Prostate gland (tissue), 2 donors: Measurements from ENCODE around the gene PLCH1. TPM values are rescaled to one million over a fixed set of nuclear protein-coding genes. Genes with fewer than 3 reads are reported as not detected.

Experiments
- DNase-seq: peaks from one replicate; pipeline ENCODE4 v3.0.0-alpha.2; 2019; ENCODE audit warnings: low spot score
- H3K27ac ChIP-seq, 2 donors: fragments of 200-600 bp; sonication (generic); 2 replicates each; pipeline ENCODE4 v1.5.1; 2017 to 2019
- H3K27me3 ChIP-seq: fragments of 200-600 bp; sonication (generic); replicated peaks from 2 replicates; pipeline ENCODE4 v1.5.1; 2019; ENCODE audit not compliant: insufficient read depth
- H3K36me3 ChIP-seq, 2 donors: fragments of 200-600 bp; sonication (generic); 1 replicate in 1 of 2; 2 replicates in 1 of 2; pipeline versions ENCODE4 v1.5.1 to v1.8.1; 2017 to 2019
- H3K4me1 ChIP-seq: fragments of 200-600 bp; sonication (generic); replicated peaks from 2 replicates; pipeline ENCODE4 v1.5.1; 2019
- H3K4me3 ChIP-seq, 2 donors: fragments of 200-600 bp; sonication (generic); 2 replicates each; pipeline ENCODE4 v1.5.1; 2017 to 2019
- H3K9me3 ChIP-seq: fragments of 200-600 bp; sonication (generic); 2 replicates; pipeline ENCODE4 v1.5.1; 2017
- POLR2A ChIP-seq: fragments of 450-650 bp; IDR thresholded peaks from one replicate; pipeline ENCODE4 v1.6.1; 2016; ENCODE audit warnings: antibody characterized with exemption, mild to moderate bottlenecking
- POLR2AphosphoS5 ChIP-seq: sonication (generic); formaldehyde crosslinking; IDR thresholded peaks from one replicate; pipeline ENCODE4 v1.6.1; 2017; ENCODE audit warnings: antibody characterized with exemption
- WGBS: methylation state at CpG from one replicate; pipeline ENCODE4 v1.1.5; 2018; 5-methylcytosine and 5-hydroxymethylcytosine counted together
- intact Hi-C: fragments of 100-400 bp; cut with DNase I; formaldehyde crosslinking; loops from one replicate; pipeline ENCODE4 v1.14.2; 2022
- total RNA-seq, 2 donors: library from RNA; depleted of rRNA; stranded (reverse); fragments of >200 nt; gene quantifications; one replicate each; pipeline ENCODE4 v1.1.0, GENCODE V29; 2016
- TF ChIP-seq, protein P1 (sequence below), 4 experiments: fragments of 200-600 bp in 2 of 4; fragments of 450-650 bp in 2 of 4; sonication (generic) in 2 of 4; IDR thresholded peaks; 1 replicate in 3 of 4; 2 replicates in 1 of 4; pipeline ENCODE4 v1.5.1; 2016 to 2019; ENCODE audit warnings: antibody characterized with exemption in 4 of 4, mild to moderate bottlenecking in 2 of 4, moderate library complexity in 2 of 4

Gene PLCH1
- total RNA-seq, 2 donors from 2014 or later = 0.64 to 12.2 TPM

DNA sequence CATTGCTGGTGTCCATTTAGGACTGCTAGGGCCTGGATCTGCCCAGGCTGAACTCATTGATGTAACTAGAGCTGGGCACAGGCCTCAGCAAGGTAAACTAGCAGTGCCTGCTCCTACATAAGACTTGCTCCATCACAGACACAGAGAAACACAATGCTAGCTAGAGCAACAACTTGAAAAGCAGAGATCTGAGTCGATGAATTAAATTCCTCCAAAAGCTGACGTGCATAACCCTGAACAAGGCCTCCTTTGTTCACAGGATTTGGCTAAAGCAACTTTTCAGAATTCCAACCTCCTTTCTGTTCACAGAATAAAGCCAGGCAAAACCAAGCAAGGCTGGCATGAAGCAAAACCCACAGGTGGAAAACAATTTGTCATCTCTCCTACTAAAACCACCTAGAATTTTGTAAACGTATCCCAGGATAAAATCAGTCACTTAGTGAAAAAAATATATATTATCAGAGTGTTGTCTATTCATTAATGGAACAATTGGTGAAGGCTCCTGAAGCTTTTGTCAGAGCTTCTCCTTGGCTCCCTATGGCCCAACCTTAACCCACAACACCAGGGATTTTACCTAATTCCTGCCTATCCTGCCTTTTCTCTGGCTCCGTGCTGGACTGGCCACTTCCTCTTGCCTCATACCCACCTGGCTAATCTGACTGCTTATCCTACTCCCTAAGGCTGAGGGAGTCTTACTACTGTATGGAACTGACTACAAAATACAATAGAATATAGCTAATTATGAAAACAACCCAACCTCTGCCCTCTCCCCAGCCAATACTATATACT is 39.9 kb downstream of the PLCH1 start:
- Histone ChIP-seq H3K27me3 (no peaks in the 10 kb centered on the region), H3K9me3 (no peaks in the 10 kb centered on the region), H3K27ac (peak overlapping the region in 1 of 2 donors; percentile 37), H3K36me3 (no peaks in the 10 kb centered on the region), H3K4me1 (no peaks in the 10 kb centered on the region), H3K4me3 (no peak overlapping the region)
- TF ChIP-seq POLR2A = no peak
- peak; percentile 4 for TF ChIP-seq POLR2AphosphoS5
- 41% methylated on average over 4 of the region's 4 CpGs for WGBS
- intact Hi-C loops = loop anchor here (10.0 kb wide), 1 partner anchor 1370 kb away; no protein-coding TSS in a partner anchor
- DNase-seq = peak; percentile 19

DNA sequence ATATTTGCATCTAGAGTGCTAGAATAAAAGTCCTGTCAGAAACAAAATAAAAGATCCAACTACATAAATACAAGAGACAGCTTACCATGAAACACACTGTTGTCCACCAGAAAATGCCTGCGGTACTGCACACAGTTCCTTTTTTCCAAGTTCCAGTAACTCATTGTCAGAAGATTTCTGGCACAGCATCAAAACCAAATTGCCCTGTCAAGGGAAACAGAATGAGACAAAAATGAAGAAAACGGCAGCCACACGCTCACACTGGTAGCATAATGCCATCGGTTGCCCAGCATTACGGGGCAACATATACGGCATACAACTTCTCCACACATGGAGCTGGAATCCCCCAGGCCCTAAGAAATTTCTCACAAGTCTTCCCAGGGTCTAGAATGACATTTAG is 40.8 kb downstream of the PLCH1 start:
- Histone ChIP-seq H3K27me3 (no peaks in the 10 kb centered on the region), H3K4me3 (no peak overlapping the region), H3K4me1 (no peaks in the 10 kb centered on the region), H3K9me3 (no peaks in the 10 kb centered on the region), H3K27ac (no peak overlapping the region), H3K36me3 (no peaks in the 10 kb centered on the region)
- no peak for DNase-seq
- 65% methylated on average over 6 of the region's 6 CpGs for WGBS
- TF ChIP-seq POLR2AphosphoS5 (no peak), POLR2A (no peak)
- TF ChIP-seq, protein P1, sequence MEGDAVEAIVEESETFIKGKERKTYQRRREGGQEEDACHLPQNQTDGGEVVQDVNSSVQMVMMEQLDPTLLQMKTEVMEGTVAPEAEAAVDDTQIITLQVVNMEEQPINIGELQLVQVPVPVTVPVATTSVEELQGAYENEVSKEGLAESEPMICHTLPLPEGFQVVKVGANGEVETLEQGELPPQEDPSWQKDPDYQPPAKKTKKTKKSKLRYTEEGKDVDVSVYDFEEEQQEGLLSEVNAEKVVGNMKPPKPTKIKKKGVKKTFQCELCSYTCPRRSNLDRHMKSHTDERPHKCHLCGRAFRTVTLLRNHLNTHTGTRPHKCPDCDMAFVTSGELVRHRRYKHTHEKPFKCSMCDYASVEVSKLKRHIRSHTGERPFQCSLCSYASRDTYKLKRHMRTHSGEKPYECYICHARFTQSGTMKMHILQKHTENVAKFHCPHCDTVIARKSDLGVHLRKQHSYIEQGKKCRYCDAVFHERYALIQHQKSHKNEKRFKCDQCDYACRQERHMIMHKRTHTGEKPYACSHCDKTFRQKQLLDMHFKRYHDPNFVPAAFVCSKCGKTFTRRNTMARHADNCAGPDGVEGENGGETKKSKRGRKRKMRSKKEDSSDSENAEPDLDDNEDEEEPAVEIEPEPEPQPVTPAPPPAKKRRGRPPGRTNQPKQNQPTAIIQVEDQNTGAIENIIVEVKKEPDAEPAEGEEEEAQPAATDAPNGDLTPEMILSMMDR (IDR thresholded peaks at IDR 0.05) = no peak
- intact Hi-C loops = loop anchor here (10.0 kb wide), 1 partner anchor 1369 kb away; no protein-coding TSS in a partner anchor

DNA sequence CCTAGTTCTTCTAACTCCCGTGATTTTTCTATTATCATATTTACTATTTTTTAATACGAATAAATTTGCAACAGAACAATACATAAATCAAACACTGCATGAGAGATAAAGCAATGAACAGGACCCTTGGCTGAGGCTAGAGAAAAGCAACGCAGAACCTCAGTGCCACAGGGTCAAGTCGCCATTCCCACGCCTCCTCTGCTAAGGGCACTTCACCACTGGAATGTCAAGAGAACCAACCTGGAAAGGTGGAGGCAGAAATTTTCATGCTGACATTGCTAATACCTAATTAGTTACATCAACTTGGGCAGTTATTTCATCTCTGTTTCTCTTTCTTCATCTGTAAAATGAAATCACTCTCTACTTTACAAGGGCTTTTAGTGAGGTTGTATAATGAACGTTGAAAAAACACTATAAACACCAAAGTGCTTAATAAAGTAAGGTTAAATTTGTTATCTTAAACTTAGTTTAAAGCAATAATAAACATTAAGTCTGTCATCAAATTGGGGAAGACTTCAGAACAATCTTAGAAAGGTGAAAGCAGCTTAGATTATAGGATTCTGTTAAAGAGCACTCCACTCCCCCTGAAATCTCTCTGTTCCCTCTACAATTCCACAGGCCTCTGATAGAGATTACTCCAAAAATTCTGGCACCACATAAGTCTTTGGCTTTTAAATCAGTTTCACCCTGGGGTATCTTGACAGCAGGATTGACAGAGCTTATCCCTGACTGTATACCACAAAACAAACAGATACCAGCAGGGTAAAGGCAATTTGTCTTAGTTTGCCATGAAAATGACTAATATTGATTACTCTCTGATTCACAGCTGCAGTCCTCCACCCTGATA is 41.9 kb downstream of the PLCH1 start:
- Histone ChIP-seq H3K9me3 (no peaks in the 10 kb centered on the region), H3K27ac (no peak overlapping the region), H3K27me3 (no peaks in the 10 kb centered on the region), H3K4me3 (no peak overlapping the region), H3K36me3 (no peaks in the 10 kb centered on the region), H3K4me1 (no peaks in the 10 kb centered on the region)
- WGBS = 57% methylated on average over 6 of the region's 6 CpGs
- TF ChIP-seq POLR2A = no peak
- no peak for TF ChIP-seq POLR2AphosphoS5
- TF ChIP-seq, protein P1 (IDR thresholded peaks at IDR 0.05) = no peak
- intact Hi-C loops = loop anchor here (2.0 to 10.0 kb wide), 2 partner anchors 350 to 1368 kb away; no protein-coding TSS in a partner anchor
- DNase-seq = no peak

DNA sequence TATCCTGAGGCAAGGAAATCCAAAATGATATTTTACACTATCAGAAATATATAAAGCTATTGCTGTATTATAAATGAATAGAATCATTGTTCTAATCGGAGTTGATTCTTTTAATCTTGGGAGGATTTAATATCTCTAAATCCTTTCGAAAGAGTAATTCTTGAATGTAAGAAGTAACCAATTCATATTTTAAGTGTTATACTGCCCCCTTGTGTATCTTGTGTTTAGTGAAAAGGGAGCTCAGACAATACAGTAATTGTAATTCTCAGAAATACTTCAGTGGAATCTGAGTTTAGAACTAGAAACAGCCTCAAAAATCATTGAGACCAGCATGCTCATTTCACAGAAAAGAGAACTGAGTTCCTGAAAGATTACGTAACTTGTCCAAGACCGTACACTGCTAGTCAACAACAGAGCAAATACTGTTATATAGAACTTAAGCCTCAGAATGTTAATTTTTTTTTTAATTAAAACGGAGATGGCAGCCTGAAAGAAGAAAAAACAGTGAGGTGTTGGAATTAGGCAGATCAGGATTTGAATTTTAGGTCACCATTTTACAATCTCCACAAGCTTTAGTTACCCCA is 42.9 kb downstream of the PLCH1 start:
- TF ChIP-seq, protein P1 (IDR thresholded peaks at IDR 0.05) = peak in 3 of 4 experiments; percentile 77 to 81 (median 79)
- no peak for TF ChIP-seq POLR2A
- DNase-seq = peak; percentile 8
- H3K9me3 ChIP-seq = no peaks in the 10 kb centered on the region
- intact Hi-C loops = loop anchor here (2.0 to 10.0 kb wide), 2 partner anchors 349 to 1367 kb away; no protein-coding TSS in a partner anchor
- H3K4me1 ChIP-seq = no peaks in the 10 kb centered on the region
- H3K36me3 ChIP-seq = no peaks in the 10 kb centered on the region
- no peak overlapping the region for H3K4me3 ChIP-seq
- 22% methylated on average over 5 of the region's 5 CpGs for WGBS
- H3K27ac ChIP-seq = no peak overlapping the region
- no peaks in the 10 kb centered on the region for H3K27me3 ChIP-seq

DNA sequence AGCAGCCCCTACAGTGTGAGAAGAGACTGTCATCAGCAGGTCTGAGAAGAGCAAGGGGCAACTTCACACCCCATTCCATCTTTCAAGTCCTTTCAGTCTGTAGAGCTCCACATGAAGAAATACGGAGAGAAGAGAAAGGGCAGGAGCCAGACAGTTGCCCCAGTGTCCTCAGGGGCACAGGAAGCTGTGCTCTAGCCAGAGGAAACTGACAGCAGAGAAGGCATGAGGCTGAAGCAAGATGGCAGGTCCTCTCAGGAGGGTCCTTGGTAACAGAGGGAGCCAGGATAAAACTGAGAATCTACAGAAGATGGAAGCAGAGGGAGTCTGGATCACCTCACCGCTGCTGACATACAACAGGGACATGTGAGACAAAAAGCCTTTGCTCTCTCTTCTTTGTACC is 47.3 kb downstream of the PLCH1 start:
- intact Hi-C loops = no loop called here
- H3K9me3 ChIP-seq = no peaks in the 10 kb centered on the region
- no peaks in the 10 kb centered on the region for H3K4me1 ChIP-seq
- H3K27me3 ChIP-seq = no peaks in the 10 kb centered on the region
- WGBS = 100% methylated on average over 2 of the region's 2 CpGs
- TF ChIP-seq POLR2A (no peak), POLR2AphosphoS5 (no peak)
- TF ChIP-seq, protein P1 (IDR thresholded peaks at IDR 0.05) = no peak
- H3K27ac ChIP-seq = no peak overlapping the region
- no peak overlapping the region for H3K4me3 ChIP-seq
- no peaks in the 10 kb centered on the region for H3K36me3 ChIP-seq
- no peak for DNase-seq
